ENCODE measurements around the gene KRT25. TPM values are rescaled to one million over a fixed set of nuclear protein-coding genes. Genes with fewer than 3 reads are reported as not detected.

Gene KRT25
- total and polyA plus RNA-seq, 9 donors = not detected

GRCh38 chr17:40724656-40725055, 30.5 kb downstream of the KRT25 start:
- no peak overlapping the region for H3K4me3 ChIP-seq
- TF ChIP-seq CTCF (IDR thresholded peaks at IDR 0.05) = no peak
- no peak for TF ChIP-seq POLR2A (IDR thresholded peaks at IDR 0.05)
- no peak for TF ChIP-seq EP300 (IDR thresholded peaks at IDR 0.05)
- no peaks in the 10 kb centered on the region for H3K27me3 ChIP-seq
- intact Hi-C loops (cut with DNase I) = no loop called here
- no peaks in the 10 kb centered on the region for H3K36me3 ChIP-seq
- WGBS, 3 donors = 45 to 63% (median 47%) methylated on average over 1 of the region's 1 CpG
- no peak overlapping the region for H3K27ac ChIP-seq
- DNase-seq = no peak
- no peaks in the 10 kb centered on the region for H3K9me3 ChIP-seq
- H3K4me1 ChIP-seq (ENCODE audit: insufficient read depth) = no peaks in the 10 kb centered on the region

- no peaks in the 10 kb centered on the region for H3K27me3 ChIP-seq
- H3K9me3 ChIP-seq = no peaks in the 10 kb centered on the region
- no peak overlapping the region for H3K4me3 ChIP-seq
- intact Hi-C loops (cut with DNase I) = no loop called here
- no peaks in the 10 kb centered on the region for H3K36me3 ChIP-seq
- no peak overlapping the region for H3K27ac ChIP-seq
- 9 to 24% (median 23%) methylated on average over 1 of the region's 1 CpG for WGBS, 3 donors
- H3K4me1 ChIP-seq (ENCODE audit: insufficient read depth) = no peaks in the 10 kb centered on the region
- no peak for DNase-seq
- TF ChIP-seq POLR2A (IDR thresholded peaks at IDR 0.05) = no peak
- TF ChIP-seq CTCF (IDR thresholded peaks at IDR 0.05) = no peak
- TF ChIP-seq EP300 (IDR thresholded peaks at IDR 0.05) = no peak
Measured at GRCh38 chr17:40722241-40722640, 32.9 kb downstream of the KRT25 start.

GRCh38 chr17:40720899-40721298, 34.2 kb downstream of the KRT25 start:
- H3K4me3 ChIP-seq = no peak overlapping the region
- no peaks in the 10 kb centered on the region for H3K4me1 ChIP-seq (ENCODE audit: insufficient read depth)
- H3K9me3 ChIP-seq = no peaks in the 10 kb centered on the region
- no peak for TF ChIP-seq EP300 (IDR thresholded peaks at IDR 0.05)
- no peak for TF ChIP-seq POLR2A (IDR thresholded peaks at IDR 0.05)
- no peak overlapping the region for H3K27ac ChIP-seq
- no peaks in the 10 kb centered on the region for H3K27me3 ChIP-seq
- DNase-seq = no peak
- 51 to 63% (median 63%) methylated on average over 2 of the region's 2 CpGs for WGBS, 3 donors
- intact Hi-C loops (cut with DNase I) = no loop called here
- H3K36me3 ChIP-seq = no peaks in the 10 kb centered on the region

- intact Hi-C loops (cut with DNase I) = no loop called here
- no peak for TF ChIP-seq EP300 (IDR thresholded peaks at IDR 0.05)
- no peak for TF ChIP-seq CTCF (IDR thresholded peaks at IDR 0.05)
- TF ChIP-seq POLR2A (IDR thresholded peaks at IDR 0.05) = no peak
- 50 to 53% (median 51%) methylated on average over 8 of the region's 8 CpGs for WGBS, 3 donors
- H3K4me1 ChIP-seq (ENCODE audit: insufficient read depth) = no peaks in the 10 kb centered on the region
- no peaks in the 10 kb centered on the region for H3K36me3 ChIP-seq
- no peak overlapping the region for H3K4me3 ChIP-seq
- H3K9me3 ChIP-seq = no peaks in the 10 kb centered on the region
- H3K27me3 ChIP-seq = no peaks in the 10 kb centered on the region
- DNase-seq = no peak
- no peak overlapping the region for H3K27ac ChIP-seq
Measured at GRCh38 chr17:40718930-40719329, 36.2 kb downstream of the KRT25 start.

- H3K4me3 ChIP-seq = no peak overlapping the region
- no peaks in the 10 kb centered on the region for H3K27me3 ChIP-seq
- no peak for TF ChIP-seq EP300 (IDR thresholded peaks at IDR 0.05)
- TF ChIP-seq CTCF (IDR thresholded peaks at IDR 0.05) = no peak
- TF ChIP-seq POLR2A (IDR thresholded peaks at IDR 0.05) = no peak
- no peaks in the 10 kb centered on the region for H3K9me3 ChIP-seq
- no peaks in the 10 kb centered on the region for H3K4me1 ChIP-seq (ENCODE audit: insufficient read depth)
- no peak overlapping the region for H3K27ac ChIP-seq
- no peak for DNase-seq
- intact Hi-C loops (cut with DNase I) = no loop called here
- 46 to 60% (median 51%) methylated on average over 3 of the region's 3 CpGs for WGBS, 3 donors
- no peaks in the 10 kb centered on the region for H3K36me3 ChIP-seq
Measured at GRCh38 chr17:40717776-40718175, 37.4 kb downstream of the KRT25 start.
